Upper lobe of left lung (tissue), 4 donors: ENCODE measurements around the gene ARTN.

ENCODE experiments used
- CTCF ChIP-seq, 6 experiments: fragments of 450-650 bp in 4 of 6; fragments of 200-600 bp in 2 of 6; sonication (generic) in 2 of 6; IDR thresholded peaks; one replicate each; pipeline ENCODE4 v1.5.1; 2016 to 2019; ENCODE audit warnings: antibody characterized with exemption in 6 of 6
- EP300 ChIP-seq, 4 donors: sonication (generic); formaldehyde crosslinking; IDR thresholded peaks; one replicate each; pipeline ENCODE4 v1.5.1; 2017; ENCODE audit warnings: antibody characterized with exemption in 4 of 4, control low read depth in 2 of 4
- POLR2A ChIP-seq, 4 donors: fragments of 450-650 bp; IDR thresholded peaks; one replicate each; pipeline ENCODE4 v1.5.1; 2016 to 2017; ENCODE audit warnings: antibody characterized with exemption in 4 of 4, mild to moderate bottlenecking in 2 of 4

GRCh38 chr1:43957407-43958040 is 23.9 kb downstream of the ARTN start:
- TF ChIP-seq POLR2A (IDR thresholded peaks at IDR 0.05) (no peak), CTCF (IDR thresholded peaks at IDR 0.05) (no peak), EP300 (IDR thresholded peaks at IDR 0.05) (no peak)
